ENCODE data around the gene AFF1. TPM values are rescaled to one million over a fixed set of nuclear protein-coding genes. Genes with fewer than 3 reads are reported as not detected.

AFF1 gene
- total RNA-seq, 2 experiments from 2014 or later: 50.3 to 51.2 TPM

DNA sequence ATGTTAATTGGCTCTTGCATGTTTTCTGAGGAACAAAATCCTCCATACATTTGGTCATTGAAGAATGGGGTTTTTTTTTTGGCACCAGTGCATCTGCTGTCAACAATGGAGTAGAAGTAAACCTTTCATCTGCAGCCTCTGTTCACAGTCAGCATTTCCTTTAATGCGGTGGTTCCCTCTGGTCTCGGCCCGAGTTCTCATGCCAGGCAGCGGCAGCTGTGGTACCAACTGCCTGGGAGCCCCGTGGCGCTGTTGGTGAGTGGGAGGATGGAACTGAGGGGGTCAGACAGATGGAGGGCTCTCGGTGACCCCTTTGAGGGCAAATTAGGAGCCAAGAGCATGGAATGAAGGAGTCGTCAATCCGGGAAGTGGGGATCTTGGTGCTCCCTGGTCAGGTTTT is 114.7 kb downstream of the AFF1 start:
- POLR2A ChIA-PET: no interaction called here
- no peak overlapping the region for H3K4me3 ChIP-seq (ENCODE audit: low read length)
- H3K4me1 Mint-ChIP-seq (ENCODE audit: low read depth): peaks cover 49% of the 10 kb centered on the region
- no peaks in the 10 kb centered on the region for H3K9me3 ChIP-seq (ENCODE audit: control insufficient read depth in 1 of 2, insufficient read depth in 1 of 2, low read length in 2 of 2)
- no peak overlapping the region for H3K4me3 Mint-ChIP-seq
- H3K36me3 Mint-ChIP-seq (ENCODE audit: low read depth): peaks cover 70% of the 10 kb centered on the region
- CTCF ChIA-PET: no interaction called here
- peaks cover 41% of the 10 kb centered on the region for H3K36me3 ChIP-seq (ENCODE audit: insufficient read depth, low read length)
- H3K27me3 Mint-ChIP-seq: no peaks in the 10 kb centered on the region
- no peak for ATAC-seq (ENCODE audit: poor library complexity)
- intact Hi-C loops (cut with DNase I, micrococcal nuclease): loop anchor here in 1 of 2 experiments (5.0 kb wide), 1 partner anchor 42 kb away; no protein-coding TSS in a partner anchor
- no peaks in the 10 kb centered on the region for H3K27me3 ChIP-seq (ENCODE audit: control insufficient read depth in 1 of 2, insufficient read depth in 2 of 2, low read length in 2 of 2)
- H3K9me3 Mint-ChIP-seq: no peaks in the 10 kb centered on the region
- no peak overlapping the region for H3K27ac Mint-ChIP-seq
- no peak overlapping the region for H3K27ac ChIP-seq (ENCODE audit: low read depth in 1 of 2, low read length in 2 of 2)
- DNase-seq: no peak
- TF ChIP-seq, protein P1, sequence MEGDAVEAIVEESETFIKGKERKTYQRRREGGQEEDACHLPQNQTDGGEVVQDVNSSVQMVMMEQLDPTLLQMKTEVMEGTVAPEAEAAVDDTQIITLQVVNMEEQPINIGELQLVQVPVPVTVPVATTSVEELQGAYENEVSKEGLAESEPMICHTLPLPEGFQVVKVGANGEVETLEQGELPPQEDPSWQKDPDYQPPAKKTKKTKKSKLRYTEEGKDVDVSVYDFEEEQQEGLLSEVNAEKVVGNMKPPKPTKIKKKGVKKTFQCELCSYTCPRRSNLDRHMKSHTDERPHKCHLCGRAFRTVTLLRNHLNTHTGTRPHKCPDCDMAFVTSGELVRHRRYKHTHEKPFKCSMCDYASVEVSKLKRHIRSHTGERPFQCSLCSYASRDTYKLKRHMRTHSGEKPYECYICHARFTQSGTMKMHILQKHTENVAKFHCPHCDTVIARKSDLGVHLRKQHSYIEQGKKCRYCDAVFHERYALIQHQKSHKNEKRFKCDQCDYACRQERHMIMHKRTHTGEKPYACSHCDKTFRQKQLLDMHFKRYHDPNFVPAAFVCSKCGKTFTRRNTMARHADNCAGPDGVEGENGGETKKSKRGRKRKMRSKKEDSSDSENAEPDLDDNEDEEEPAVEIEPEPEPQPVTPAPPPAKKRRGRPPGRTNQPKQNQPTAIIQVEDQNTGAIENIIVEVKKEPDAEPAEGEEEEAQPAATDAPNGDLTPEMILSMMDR (IDR thresholded peaks at IDR 0.05): no peak
- peaks cover 3% of the 10 kb centered on the region for H3K4me1 ChIP-seq (ENCODE audit: insufficient read depth, low read length)

DNA sequence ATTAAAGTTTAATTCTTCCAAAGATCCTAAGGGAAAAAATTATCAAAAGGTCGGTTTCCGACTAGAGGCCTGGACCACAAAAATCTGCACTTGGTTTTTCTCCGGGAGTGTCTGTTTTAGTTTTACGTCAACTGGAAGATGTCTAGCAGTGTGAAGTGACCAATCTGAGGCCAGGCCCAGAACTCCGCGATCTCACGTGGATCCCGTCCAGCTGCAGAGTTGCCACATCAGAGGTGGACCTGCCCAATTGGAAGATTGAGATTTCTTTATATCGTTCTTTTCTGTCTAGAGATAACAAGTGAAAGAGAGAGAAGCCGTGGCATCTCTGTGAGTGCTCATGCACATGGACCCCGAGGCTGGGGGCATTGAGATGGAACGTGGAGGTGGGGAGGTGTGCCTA is 115.8 kb downstream of the AFF1 start:
- ChIA-PET CTCF (no interaction called here), POLR2A (no interaction called here)
- TF ChIP-seq, protein P1 (IDR thresholded peaks at IDR 0.05): no peak
- no peaks in the 10 kb centered on the region for H3K9me3 Mint-ChIP-seq
- H3K27ac Mint-ChIP-seq: no peak overlapping the region
- no peaks in the 10 kb centered on the region for H3K27me3 Mint-ChIP-seq
- intact Hi-C loops (cut with DNase I, micrococcal nuclease): no loop called here
- Histone ChIP-seq H3K27ac (ENCODE audit: low read depth in 1 of 2, low read length in 2 of 2) (no peak overlapping the region), H3K4me3 (ENCODE audit: low read length) (no peak overlapping the region), H3K36me3 (ENCODE audit: insufficient read depth, low read length) (peaks cover 41% of the 10 kb centered on the region), H3K27me3 (ENCODE audit: control insufficient read depth in 1 of 2, insufficient read depth in 2 of 2, low read length in 2 of 2) (no peaks in the 10 kb centered on the region), H3K4me1 (ENCODE audit: insufficient read depth, low read length) (peaks cover 8% of the 10 kb centered on the region), H3K9me3 (ENCODE audit: control insufficient read depth in 1 of 2, insufficient read depth in 1 of 2, low read length in 2 of 2) (no peaks in the 10 kb centered on the region)
- H3K4me1 Mint-ChIP-seq (ENCODE audit: low read depth): peaks cover 57% of the 10 kb centered on the region
- DNase-seq (no peak), ATAC-seq (ENCODE audit: poor library complexity) (no peak)
- peaks cover 75% of the 10 kb centered on the region for H3K36me3 Mint-ChIP-seq (ENCODE audit: low read depth)
- H3K4me3 Mint-ChIP-seq: no peak overlapping the region

DNA sequence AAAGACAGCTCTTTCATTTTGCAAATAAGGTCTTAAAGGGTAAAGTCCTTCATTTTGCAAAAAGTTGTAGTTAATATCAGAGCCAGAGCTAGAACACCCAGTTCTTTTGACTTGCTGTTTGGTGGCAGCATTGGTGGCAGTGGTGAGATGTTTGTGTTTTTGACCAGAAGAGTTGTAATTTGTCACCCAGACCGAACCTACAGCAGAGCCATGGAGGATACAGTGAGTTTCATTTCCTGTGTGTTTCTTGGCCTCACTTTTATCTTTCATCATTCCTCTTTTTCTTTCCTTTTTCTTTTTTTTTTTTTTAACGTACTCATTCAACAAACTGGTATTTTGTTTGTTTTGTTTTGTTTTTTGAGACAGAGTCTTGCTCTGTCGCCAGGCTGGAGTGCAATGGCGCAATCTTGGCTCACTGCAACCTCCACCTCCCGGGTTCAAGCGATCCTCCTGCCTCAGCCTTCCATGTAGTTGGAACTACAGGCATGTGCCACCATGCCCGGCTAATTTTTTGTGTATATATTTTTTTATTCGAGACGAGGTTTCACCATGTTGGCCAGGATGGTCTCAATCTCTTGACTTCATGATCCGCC is 116.4 kb downstream of the AFF1 start:
- H3K27me3 ChIP-seq (ENCODE audit: control insufficient read depth in 1 of 2, insufficient read depth in 2 of 2, low read length in 2 of 2): no peaks in the 10 kb centered on the region
- intact Hi-C loops (cut with DNase I, micrococcal nuclease): no loop called here
- Mint-ChIP-seq H3K27ac (no peak overlapping the region), H3K9me3 (no peaks in the 10 kb centered on the region), H3K4me1 (ENCODE audit: low read depth) (peaks cover 63% of the 10 kb centered on the region), H3K4me3 (no peak overlapping the region), H3K27me3 (no peaks in the 10 kb centered on the region), H3K36me3 (ENCODE audit: low read depth) (peaks cover 75% of the 10 kb centered on the region)
- peaks cover 8% of the 10 kb centered on the region for H3K4me1 ChIP-seq (ENCODE audit: insufficient read depth, low read length)
- TF ChIP-seq, protein P1 (IDR thresholded peaks at IDR 0.05): no peak
- no peak overlapping the region for H3K4me3 ChIP-seq (ENCODE audit: low read length)
- ChIA-PET POLR2A (no interaction called here), CTCF (no interaction called here)
- H3K36me3 ChIP-seq (ENCODE audit: insufficient read depth, low read length): peaks cover 37% of the 10 kb centered on the region
- ATAC-seq (ENCODE audit: poor library complexity): no peak
- no peak for DNase-seq
- no peak overlapping the region for H3K27ac ChIP-seq (ENCODE audit: low read depth in 1 of 2, low read length in 2 of 2)
- H3K9me3 ChIP-seq (ENCODE audit: control insufficient read depth in 1 of 2, insufficient read depth in 1 of 2, low read length in 2 of 2): no peaks in the 10 kb centered on the region

Data from CD4-positive, alpha-beta T cell (primary cell).